Trophoblast cell (in vitro differentiated cells and primary cell): ENCODE data around the gene TF.

ENCODE experiments used
- DNase-seq, 2 donors: peaks; one replicate each; pipeline ENCODE4 v3.0.0-alpha.2; 2016
- H2AFZ ChIP-seq: 2 replicates; pipeline ENCODE4 v1.6.1; 2013; ENCODE audit warnings: low read length, moderate library complexity, mild to moderate bottlenecking; ENCODE audit not compliant: insufficient read depth, poor library complexity
- H2AK5ac ChIP-seq: 2 replicates; pipeline ENCODE4 v1.6.1; 2013; ENCODE audit warnings: mild to moderate bottlenecking, low read length
- H2BK120ac ChIP-seq: 2 replicates; pipeline ENCODE4 v1.6.1; 2013; ENCODE audit warnings: low read length, mild to moderate bottlenecking, moderate library complexity; ENCODE audit not compliant: insufficient read depth, poor library complexity
- H2BK12ac ChIP-seq: 2 replicates; pipeline ENCODE4 v1.6.1; 2013; ENCODE audit warnings: mild to moderate bottlenecking, low read length, moderate library complexity
- H2BK5ac ChIP-seq: 2 replicates; pipeline ENCODE4 v1.6.1; 2013; ENCODE audit warnings: low read length, low read depth, moderate library complexity, mild to moderate bottlenecking; ENCODE audit not compliant: poor library complexity
- H3K14ac ChIP-seq: 2 replicates; pipeline ENCODE4 v1.6.1; 2013; ENCODE audit warnings: mild to moderate bottlenecking, low read length
- H3K18ac ChIP-seq: 2 replicates; pipeline ENCODE4 v1.6.1; 2013; ENCODE audit warnings: mild to moderate bottlenecking, low read length
- H3K23ac ChIP-seq: 2 replicates; pipeline ENCODE4 v1.6.1; 2013; ENCODE audit warnings: low read length
- H3K27ac ChIP-seq: 2 replicates; pipeline ENCODE4 v1.5.1; 2013; ENCODE audit warnings: low read depth, mild to moderate bottlenecking, inconsistent platforms, low read length, moderate library complexity
- H3K27me3 ChIP-seq: 2 replicates; pipeline ENCODE4 v1.6.1; 2013; ENCODE audit warnings: inconsistent platforms, mild to moderate bottlenecking, low read length, moderate library complexity; ENCODE audit not compliant: insufficient read depth
- H3K36me3 ChIP-seq, 2 experiments: 1 replicate in 1 of 2; 2 replicates in 1 of 2; pipeline ENCODE4 v1.6.1; 2013; ENCODE audit warnings: low read length in 2 of 2, mild to moderate bottlenecking in 2 of 2, moderate library complexity in 1 of 2; ENCODE audit not compliant: insufficient read depth in 2 of 2, control insufficient read depth in 1 of 2
- H3K4ac ChIP-seq: 2 replicates; pipeline ENCODE4 v1.6.1; 2013; ENCODE audit warnings: low read depth, mild to moderate bottlenecking, low read length, moderate library complexity
- H3K4me1 ChIP-seq, 2 experiments: 1 replicate in 1 of 2; 2 replicates in 1 of 2; pipeline ENCODE4 v1.6.1; 2013; ENCODE audit warnings: low read length in 2 of 2, mild to moderate bottlenecking in 2 of 2, moderate library complexity in 1 of 2; ENCODE audit not compliant: insufficient read depth in 2 of 2, control insufficient read depth in 1 of 2
- H3K4me2 ChIP-seq: 2 replicates; pipeline ENCODE4 v1.6.1; 2013; ENCODE audit warnings: inconsistent platforms, mild to moderate bottlenecking, low read length, moderate library complexity
- H3K4me3 ChIP-seq: 2 replicates; pipeline ENCODE4 v1.5.1; 2013; ENCODE audit warnings: mild to moderate bottlenecking, low read depth, low read length, inconsistent platforms
- H3K79me1 ChIP-seq: one replicate; pipeline ENCODE4 v1.6.1; 2013; ENCODE audit warnings: low read length
- H3K79me2 ChIP-seq: 2 replicates; pipeline ENCODE4 v1.6.1; 2013; ENCODE audit warnings: low read length, mild to moderate bottlenecking; ENCODE audit not compliant: control insufficient read depth, insufficient read depth, poor library complexity
- H3K9ac ChIP-seq: 2 replicates; pipeline ENCODE4 v1.6.1; 2013; ENCODE audit warnings: mild to moderate bottlenecking, low read length
- H3K9me3 ChIP-seq: 2 replicates; pipeline ENCODE4 v1.6.1; 2013; ENCODE audit warnings: low read depth, mild to moderate bottlenecking, control low read depth, inconsistent platforms, low read length; ENCODE audit not compliant: insufficient read depth
- H4K12ac ChIP-seq: 2 replicates; pipeline ENCODE4 v1.6.1; 2013; ENCODE audit warnings: low read depth, mild to moderate bottlenecking, low read length, moderate library complexity
- H4K8ac ChIP-seq: 2 replicates; pipeline ENCODE4 v1.6.1; 2013; ENCODE audit warnings: low read depth, mild to moderate bottlenecking, low read length, moderate library complexity
- H4K91ac ChIP-seq: one replicate; pipeline ENCODE4 v1.6.1; 2013; ENCODE audit warnings: low read depth, mild to moderate bottlenecking, low read length, moderate library complexity
- WGBS: extraction: QIAGEN DNeasy Blood & Tissue Kit; methylation state at CpG from one replicate; pipeline ENCODE4 v1.1.7; 2013; ENCODE audit warnings: missing lambda C conversion rate; ENCODE audit not compliant: insufficient read length, insufficient coverage; ENCODE audit errors: extremely low coverage; 5-methylcytosine and 5-hydroxymethylcytosine counted together

TF gene

GRCh38 chr3:133841196-133841595 is 95.0 kb downstream of the TF start:
- Histone ChIP-seq H2AK5ac (no peak overlapping the region), H3K14ac (no peak overlapping the region), H3K18ac (no peak overlapping the region), H4K8ac (no peak overlapping the region), H3K27ac (no peak overlapping the region), H3K9ac (no peak overlapping the region), H4K91ac (no peak overlapping the region), H2BK12ac (no peak overlapping the region), H3K4me2 (no peak overlapping the region), H3K4me1 (no peaks in the 10 kb centered on the region), H3K4me3 (peak overlapping the region; percentile 26), H4K12ac (no peak overlapping the region), H2BK120ac (no peak overlapping the region), H3K9me3 (peaks cover 6% of the 10 kb centered on the region), H3K79me1 (no peaks in the 10 kb centered on the region), H3K36me3 (no peaks in the 10 kb centered on the region), H3K23ac (no peak overlapping the region), H2BK5ac (no peak overlapping the region), H3K79me2 (no peaks in the 10 kb centered on the region), H3K4ac (no peak overlapping the region), H2AFZ (no peak overlapping the region), H3K27me3 (no peaks in the 10 kb centered on the region)
- no peak for DNase-seq
- no CpG with 5 or more reads among the region's 8 CpGs for WGBS

- H3K27me3 ChIP-seq: no peaks in the 10 kb centered on the region
- H3K4me1 ChIP-seq: no peaks in the 10 kb centered on the region
- no peak overlapping the region for H3K14ac ChIP-seq
- no peak overlapping the region for H3K18ac ChIP-seq
- H2BK120ac ChIP-seq: no peak overlapping the region
- no peak overlapping the region for H3K4me2 ChIP-seq
- H2BK5ac ChIP-seq: no peak overlapping the region
- H3K23ac ChIP-seq: no peak overlapping the region
- no peak overlapping the region for H3K27ac ChIP-seq
- H3K79me2 ChIP-seq: no peaks in the 10 kb centered on the region
- H3K4me3 ChIP-seq: no peak overlapping the region
- H2AFZ ChIP-seq: no peak overlapping the region
- no peak overlapping the region for H3K4ac ChIP-seq
- no peak overlapping the region for H4K12ac ChIP-seq
- no peak overlapping the region for H4K8ac ChIP-seq
- no peaks in the 10 kb centered on the region for H3K36me3 ChIP-seq
- no peak overlapping the region for H2AK5ac ChIP-seq
- no peak overlapping the region for H3K9ac ChIP-seq
- H3K9me3 ChIP-seq: peaks cover 3% of the 10 kb centered on the region
- no peak for DNase-seq
- no peaks in the 10 kb centered on the region for H3K79me1 ChIP-seq
- no CpG with 5 or more reads among the region's 4 CpGs for WGBS
- no peak overlapping the region for H2BK12ac ChIP-seq
- no peak overlapping the region for H4K91ac ChIP-seq
Measured at GRCh38 chr3:133842158-133842557, 96.0 kb downstream of the TF start.

DNA sequence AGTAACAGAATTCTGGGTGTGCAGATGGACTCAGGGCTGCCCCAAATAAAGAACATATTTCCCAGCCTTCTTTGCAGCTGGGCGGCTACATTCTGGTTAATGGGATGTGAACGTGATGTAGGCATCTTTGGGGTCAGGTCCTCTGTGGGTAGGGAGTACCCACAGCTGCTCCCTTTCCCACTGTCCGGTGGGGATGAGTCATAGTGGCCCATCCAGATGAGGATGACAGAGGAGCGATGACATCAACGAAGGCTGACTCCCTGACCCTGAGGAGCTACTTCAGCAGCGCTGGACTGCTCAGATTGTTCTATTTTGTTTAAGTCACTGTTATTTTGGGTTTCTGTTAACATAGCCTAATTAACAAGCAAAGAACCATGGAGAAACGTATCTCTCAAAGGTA is 97.4 kb downstream of the TF start:
- Histone ChIP-seq H3K9me3 (peaks cover 3% of the 10 kb centered on the region), H3K27me3 (no peaks in the 10 kb centered on the region), H3K18ac (no peak overlapping the region), H4K12ac (no peak overlapping the region), H3K23ac (no peak overlapping the region), H3K79me1 (no peaks in the 10 kb centered on the region), H3K4ac (no peak overlapping the region), H3K4me3 (no peak overlapping the region), H4K8ac (no peak overlapping the region), H2BK12ac (no peak overlapping the region), H2BK120ac (no peak overlapping the region), H3K79me2 (no peaks in the 10 kb centered on the region), H3K14ac (no peak overlapping the region), H4K91ac (no peak overlapping the region), H3K4me2 (no peak overlapping the region), H2AK5ac (no peak overlapping the region), H3K27ac (no peak overlapping the region), H2AFZ (no peak overlapping the region), H3K36me3 (no peaks in the 10 kb centered on the region), H3K4me1 (no peaks in the 10 kb centered on the region), H3K9ac (no peak overlapping the region), H2BK5ac (no peak overlapping the region)
- no CpG with 5 or more reads among the region's 7 CpGs for WGBS
- peak in 1 of 2 donors; percentile 18 for DNase-seq

DNA sequence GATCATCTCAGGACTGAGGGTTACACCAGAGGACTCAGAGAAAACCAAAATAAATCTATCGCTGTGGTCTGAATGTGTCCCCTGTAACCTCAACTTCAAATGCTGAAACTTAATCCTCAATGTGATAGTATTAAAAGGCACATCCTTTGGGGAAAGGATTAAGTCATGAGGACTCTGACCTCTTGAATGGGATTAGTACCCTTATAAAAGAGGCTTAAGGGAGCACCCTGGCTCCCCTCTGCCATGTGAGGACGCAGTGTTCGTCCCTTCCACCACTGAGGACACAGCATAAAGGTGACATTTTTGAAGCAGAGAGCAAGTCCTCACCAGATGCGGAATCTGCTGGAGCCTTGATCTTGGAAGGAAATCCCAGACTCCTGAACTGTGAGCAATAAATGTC is 98.9 kb downstream of the TF start:
- no peak overlapping the region for H3K23ac ChIP-seq
- no peak overlapping the region for H2AFZ ChIP-seq
- no peak overlapping the region for H3K18ac ChIP-seq
- peaks cover 3% of the 10 kb centered on the region for H3K9me3 ChIP-seq
- H2AK5ac ChIP-seq: no peak overlapping the region
- no peak overlapping the region for H2BK5ac ChIP-seq
- no peak overlapping the region for H4K91ac ChIP-seq
- H3K9ac ChIP-seq: no peak overlapping the region
- H3K27me3 ChIP-seq: no peaks in the 10 kb centered on the region
- no peaks in the 10 kb centered on the region for H3K79me2 ChIP-seq
- no peak overlapping the region for H2BK120ac ChIP-seq
- no peak overlapping the region for H3K4me3 ChIP-seq
- WGBS: no CpG with 5 or more reads among the region's 4 CpGs
- no peak overlapping the region for H3K27ac ChIP-seq
- no peak overlapping the region for H3K4ac ChIP-seq
- no peaks in the 10 kb centered on the region for H3K79me1 ChIP-seq
- H4K12ac ChIP-seq: no peak overlapping the region
- DNase-seq: no peak
- H3K4me1 ChIP-seq: no peaks in the 10 kb centered on the region
- no peak overlapping the region for H3K14ac ChIP-seq
- no peak overlapping the region for H2BK12ac ChIP-seq
- H4K8ac ChIP-seq: no peak overlapping the region
- H3K4me2 ChIP-seq: no peak overlapping the region
- no peaks in the 10 kb centered on the region for H3K36me3 ChIP-seq
